ENCODE data around the gene LMAN1L.

The LMAN1L gene

DNA sequence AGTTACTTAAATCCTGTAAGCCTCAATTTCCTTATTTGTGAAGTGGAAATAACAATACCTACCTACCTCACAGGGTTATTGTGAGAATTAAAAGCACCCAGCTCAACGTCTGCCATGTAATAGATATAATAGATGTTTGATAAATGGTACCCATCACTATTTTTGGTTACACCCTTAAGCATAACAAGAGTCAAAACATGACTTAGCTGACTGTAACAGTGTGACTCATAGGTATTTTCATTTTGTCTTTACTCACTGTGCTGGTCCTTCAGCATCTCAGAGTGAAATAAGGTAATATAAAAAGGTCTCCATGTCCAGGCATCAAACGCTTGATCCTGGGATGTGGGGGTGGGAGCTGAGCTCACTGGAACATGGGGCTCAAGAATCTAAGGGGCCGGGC, 16.9 kb downstream of the LMAN1L start:
- TF ChIP-seq, protein P1, sequence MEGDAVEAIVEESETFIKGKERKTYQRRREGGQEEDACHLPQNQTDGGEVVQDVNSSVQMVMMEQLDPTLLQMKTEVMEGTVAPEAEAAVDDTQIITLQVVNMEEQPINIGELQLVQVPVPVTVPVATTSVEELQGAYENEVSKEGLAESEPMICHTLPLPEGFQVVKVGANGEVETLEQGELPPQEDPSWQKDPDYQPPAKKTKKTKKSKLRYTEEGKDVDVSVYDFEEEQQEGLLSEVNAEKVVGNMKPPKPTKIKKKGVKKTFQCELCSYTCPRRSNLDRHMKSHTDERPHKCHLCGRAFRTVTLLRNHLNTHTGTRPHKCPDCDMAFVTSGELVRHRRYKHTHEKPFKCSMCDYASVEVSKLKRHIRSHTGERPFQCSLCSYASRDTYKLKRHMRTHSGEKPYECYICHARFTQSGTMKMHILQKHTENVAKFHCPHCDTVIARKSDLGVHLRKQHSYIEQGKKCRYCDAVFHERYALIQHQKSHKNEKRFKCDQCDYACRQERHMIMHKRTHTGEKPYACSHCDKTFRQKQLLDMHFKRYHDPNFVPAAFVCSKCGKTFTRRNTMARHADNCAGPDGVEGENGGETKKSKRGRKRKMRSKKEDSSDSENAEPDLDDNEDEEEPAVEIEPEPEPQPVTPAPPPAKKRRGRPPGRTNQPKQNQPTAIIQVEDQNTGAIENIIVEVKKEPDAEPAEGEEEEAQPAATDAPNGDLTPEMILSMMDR (IDR thresholded peaks at IDR 0.05; ENCODE audit: extremely low read depth, missing control alignments), result no peak
- DNase-seq (ENCODE audit: low spot score), result no peak

DNA sequence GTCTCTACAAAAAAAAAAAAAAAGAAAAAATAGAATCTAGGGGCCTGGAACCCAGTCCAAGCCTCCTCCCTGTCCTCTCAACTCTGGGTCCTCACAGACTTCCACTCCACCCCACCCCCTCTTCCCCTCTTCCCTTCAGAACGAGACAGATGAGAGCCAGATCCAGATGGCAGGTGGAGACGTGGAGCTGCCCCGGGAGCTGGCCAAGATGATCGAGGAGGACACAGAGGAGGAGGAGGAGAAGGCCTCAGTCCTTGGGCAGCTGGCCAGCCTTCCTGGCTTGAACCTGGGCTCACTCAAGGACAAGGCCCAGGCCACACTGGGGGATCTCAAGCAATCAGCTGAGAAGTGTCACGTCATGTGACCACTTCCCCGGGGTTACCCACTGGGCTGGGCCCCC, 17.4 kb downstream of the LMAN1L start:
- TF ChIP-seq, protein P1 (IDR thresholded peaks at IDR 0.05; ENCODE audit: extremely low read depth, missing control alignments), result no peak
- no peak for DNase-seq (ENCODE audit: low spot score)

DNA sequence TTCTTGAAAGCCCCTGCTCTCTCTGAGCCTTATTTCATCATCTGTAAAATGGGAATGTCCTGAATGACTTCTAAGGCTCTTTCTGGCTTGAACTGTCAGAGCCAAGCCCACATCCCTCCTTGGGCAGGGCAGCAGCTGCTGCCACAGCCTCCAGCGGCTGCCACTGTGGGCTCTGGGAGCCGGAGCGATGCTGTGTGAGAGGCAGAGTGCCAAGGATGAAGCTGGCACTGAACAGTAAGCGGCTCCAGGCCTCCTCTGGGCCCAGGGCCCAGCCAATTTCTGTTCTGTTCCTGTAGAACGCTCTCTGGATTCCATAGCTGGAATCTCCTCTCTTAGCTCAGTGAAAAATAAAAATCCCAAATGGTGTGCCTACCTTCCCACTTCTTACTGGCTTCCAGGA, 18.2 kb downstream of the LMAN1L start:
- no peak for DNase-seq (ENCODE audit: low spot score)
- TF ChIP-seq, protein P1 (IDR thresholded peaks at IDR 0.05; ENCODE audit: extremely low read depth, missing control alignments), result no peak

DNA sequence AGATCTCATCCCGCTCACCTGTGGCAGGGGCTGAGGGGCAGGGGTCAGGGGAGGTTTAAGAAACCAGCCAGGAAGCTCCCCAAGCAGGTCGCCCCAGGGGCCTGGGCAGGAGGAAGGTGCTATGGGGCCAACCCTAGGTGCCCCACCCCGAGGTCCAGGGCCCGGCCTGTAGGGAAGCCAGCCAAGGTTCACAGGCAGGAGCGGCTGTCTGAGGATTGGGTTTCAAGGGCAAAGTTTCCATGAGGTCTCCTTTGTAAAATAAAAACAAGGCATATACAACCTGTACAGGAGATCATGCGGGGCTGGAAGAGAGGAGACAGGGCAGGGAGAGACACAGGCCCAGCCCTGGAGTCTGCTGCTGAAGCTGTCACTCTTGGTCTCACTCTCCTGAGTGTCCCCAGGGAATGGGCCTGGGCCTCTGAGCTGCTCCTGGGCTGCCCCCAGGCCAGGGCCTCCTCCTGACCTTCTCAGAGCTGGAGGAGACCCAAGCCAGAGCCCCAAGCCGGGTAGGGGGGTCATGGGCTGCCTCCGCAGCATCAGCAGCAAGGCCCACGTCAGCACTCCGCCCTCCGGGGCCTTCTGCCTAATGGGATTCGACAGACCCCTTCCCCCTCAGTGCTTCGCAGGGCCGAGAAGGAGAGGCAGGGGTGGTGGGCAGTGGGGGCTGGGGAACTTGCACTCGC, 19.3 kb downstream of the LMAN1L start:
- DNase-seq (ENCODE audit: low spot score), result no peak
- TF ChIP-seq, protein P1 (IDR thresholded peaks at IDR 0.05; ENCODE audit: extremely low read depth, missing control alignments), result no peak

DNA sequence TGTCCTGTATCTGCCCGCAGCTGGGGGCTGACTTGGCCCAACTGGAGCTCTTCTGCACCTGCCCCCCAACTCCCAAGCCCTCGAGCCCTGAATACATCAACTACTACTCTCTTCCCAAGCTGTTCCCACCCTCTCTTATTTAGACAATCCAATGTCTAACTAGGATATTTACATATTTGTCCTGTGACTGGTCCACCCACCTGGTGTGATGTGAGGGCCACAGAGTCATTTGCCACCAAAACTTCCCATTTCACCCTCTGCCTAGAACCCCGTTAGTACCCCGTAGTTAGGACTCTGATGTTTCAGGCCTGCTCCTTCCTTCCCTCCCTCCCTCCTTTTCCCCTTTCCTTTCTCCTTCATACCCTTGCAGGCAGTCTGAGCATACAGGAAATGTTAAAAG, 20.2 kb downstream of the LMAN1L start:
- DNase-seq (ENCODE audit: low spot score), result no peak
- TF ChIP-seq, protein P1 (IDR thresholded peaks at IDR 0.05; ENCODE audit: extremely low read depth, missing control alignments), result no peak

DNA sequence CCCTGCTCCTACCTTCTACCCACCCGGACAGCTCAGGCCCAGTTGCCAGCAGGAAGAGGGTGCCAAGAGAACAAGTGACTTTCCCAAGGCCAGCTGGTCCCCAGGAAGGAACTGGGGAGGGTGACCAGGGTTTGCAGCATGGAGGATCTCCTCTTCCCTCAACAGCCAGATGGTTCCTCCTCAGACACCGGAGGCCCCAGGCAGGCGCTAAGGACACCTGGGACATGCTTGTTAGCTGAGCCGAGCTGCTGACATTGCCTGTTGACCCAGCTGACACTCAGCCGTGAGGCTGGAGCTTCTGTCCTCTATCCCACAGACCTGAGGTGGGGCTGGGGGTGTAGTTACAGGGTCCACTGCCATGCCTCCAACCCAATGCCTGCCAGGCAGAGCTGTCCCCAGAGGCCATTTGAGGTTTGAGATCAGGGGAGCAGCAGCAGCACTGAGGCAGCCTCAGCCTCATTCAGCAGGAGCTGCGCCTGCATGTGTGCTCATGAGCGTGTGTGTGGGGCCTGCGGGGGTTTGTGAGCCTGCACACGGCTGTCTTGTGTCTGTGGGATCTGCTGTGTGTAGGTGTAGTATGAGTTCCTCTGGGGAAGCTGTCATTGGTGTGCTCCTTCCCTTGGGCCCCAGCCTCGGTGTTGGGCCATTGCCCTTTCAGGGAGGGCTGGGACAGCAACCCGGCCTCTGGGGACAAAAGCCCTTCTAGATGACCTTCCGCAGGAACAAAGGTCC, 20.9 kb downstream of the LMAN1L start:
- TF ChIP-seq, protein P1 (IDR thresholded peaks at IDR 0.05; ENCODE audit: extremely low read depth, missing control alignments), result no peak
- DNase-seq (ENCODE audit: low spot score), result no peak

DNA sequence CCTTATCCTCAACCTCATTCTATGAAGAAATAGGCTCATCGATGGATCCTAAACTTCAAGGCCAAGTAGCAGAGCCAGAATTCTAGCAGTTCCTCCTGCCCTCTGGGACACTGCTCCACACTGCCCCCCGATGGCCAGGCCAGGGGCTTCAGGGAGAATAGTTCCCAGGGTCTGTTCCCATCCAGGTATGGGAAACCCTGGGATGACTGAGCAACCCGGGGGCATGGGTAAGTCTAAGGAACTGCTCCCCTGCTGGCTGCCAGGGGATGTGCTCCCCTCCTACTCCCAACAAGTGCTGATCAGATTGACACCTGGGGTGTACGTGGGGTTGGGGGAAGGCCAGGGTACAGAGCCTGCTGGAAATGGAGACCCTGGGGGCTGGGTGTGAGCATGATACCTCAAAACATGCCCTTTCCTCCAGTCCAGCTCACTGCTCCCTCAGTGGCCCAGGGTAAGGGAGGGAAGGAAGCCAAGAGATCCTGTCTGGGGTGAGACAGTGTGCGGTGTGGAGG, 22.7 kb downstream of the LMAN1L start:
- peak; percentile 74 for DNase-seq (ENCODE audit: low spot score)
- TF ChIP-seq, protein P1 (IDR thresholded peaks at IDR 0.05; ENCODE audit: extremely low read depth, missing control alignments), result peak; percentile 73
